Cardiac septum (tissue), 1 donor: ENCODE measurements around the gene CGGBP1. TPM values are rescaled to one million over a fixed set of nuclear protein-coding genes. Genes with fewer than 3 reads are reported as not detected.
A peak's percentile ranks its signal among the peaks of the same experiment; 100 is the strongest.

Experiments used
- DNase-seq: peaks from one replicate; pipeline ENCODE4 v3.0.0-alpha.2; 2020; ENCODE audit warnings: low spot score
- intact Hi-C: fragments of 100-400 bp; cut with DNase I; formaldehyde crosslinking; loops from one replicate; pipeline ENCODE4 v1.14.0; 2022
- long read RNA-seq: library from polyadenylated mRNA; unstranded; transcript quantifications from one replicate; pipeline ENCODE4 v2.0.0, GENCODE V29; 2021
- total RNA-seq: library from RNA; stranded (reverse); fragmentation: NEBNext Ultra II Directional; extraction: Animal tissue kit (Norgen Biotek cat#: 25700); gene quantifications from one replicate; pipeline ENCODE4 v1.2.1, GENCODE V29; 2021
- donor health status: DM: no; HTN: no; CAD: no.

Gene CGGBP1, protein sequence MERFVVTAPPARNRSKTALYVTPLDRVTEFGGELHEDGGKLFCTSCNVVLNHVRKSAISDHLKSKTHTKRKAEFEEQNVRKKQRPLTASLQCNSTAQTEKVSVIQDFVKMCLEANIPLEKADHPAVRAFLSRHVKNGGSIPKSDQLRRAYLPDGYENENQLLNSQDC
- 48.5 TPM for total RNA-seq
- long read RNA-seq, full-length matches to known transcripts = 37 of 57 reads
- long read RNA-seq, partial matches to known transcripts = 0 of 57 reads
- long read RNA-seq, other reads (novel, unspliced or antisense) = 20 of 57 reads

GRCh38 chr3:88058581-88059379 lies at the start of gene CGGBP1, which contains the start of gene ZNF654:
TSS of gene CGGBP1 (minus strand) at chr3:88059005. CDS start at chr3:88055976, 3,029 bp downstream.
TSS of gene ZNF654 (plus strand) at chr3:88059255. CDS start at chr3:88059320, 65 bp downstream.
- intact Hi-C loops = loop anchor here (2.0 kb wide), 2 partner anchors 46 to 90 kb away; partner anchors contain the start of gene C3orf38
- peak; percentile 99 for DNase-seq

GRCh38 chr3:88105325-88105724 lies 46.5 kb upstream of the CGGBP1 start:
- intact Hi-C loops = loop anchor here (2.0 kb wide), 1 partner anchor 47 kb away; the partner anchor contains the start of genes CGGBP1 and ZNF654
- DNase-seq = no peak

DNA sequence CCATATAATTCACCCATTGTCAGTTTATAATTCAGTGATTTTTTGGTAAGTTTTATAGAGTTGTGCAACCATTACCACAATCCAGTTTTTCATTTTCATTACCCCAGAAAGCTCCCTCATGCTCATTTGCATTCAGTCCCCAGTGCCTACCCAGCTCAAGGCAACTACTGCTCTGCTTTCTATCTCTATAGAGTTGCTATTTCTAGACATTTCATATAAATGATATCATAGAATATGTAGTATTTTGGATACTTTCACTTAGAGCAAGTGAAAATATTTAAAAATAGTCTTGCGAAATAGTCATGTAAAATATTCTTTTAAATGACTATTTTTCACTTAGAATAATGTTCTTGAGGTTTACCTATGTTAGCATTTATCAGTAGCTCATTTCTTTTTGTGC lies 42.3 kb upstream of the CGGBP1 start:
- intact Hi-C loops = no loop called here

GRCh38 chr3:88093266-88093665 lies 34.5 kb upstream of the CGGBP1 start:
- intact Hi-C loops = no loop called here
- no peak for DNase-seq

More for the DNA sequence above, 42.3 kb upstream of the CGGBP1 start:
- DNase-seq = no peak

DNA sequence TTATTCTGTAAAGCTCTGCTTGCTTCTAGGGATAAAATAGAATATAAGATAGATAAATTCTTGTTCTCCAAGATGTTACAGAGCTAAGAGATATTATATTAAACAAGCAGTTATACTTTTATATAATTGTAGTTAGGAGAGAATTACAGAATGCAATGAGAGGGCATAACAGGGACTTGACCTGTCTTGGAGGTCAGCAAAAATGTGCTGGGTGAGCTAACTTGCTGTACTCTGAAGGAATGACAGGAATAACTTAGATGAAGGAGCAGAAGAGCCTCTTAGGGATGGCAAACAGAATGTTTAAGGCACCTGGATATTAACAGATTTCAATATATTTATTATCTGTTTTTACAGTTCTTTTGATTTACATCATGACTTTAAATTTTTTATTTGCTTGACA lies 33.5 kb upstream of the CGGBP1 start:
- intact Hi-C loops = no loop called here
- no peak for DNase-seq

GRCh38 chr3:88090681-88091080 lies 31.9 kb upstream of the CGGBP1 start:
- DNase-seq = no peak
- intact Hi-C loops = no loop called here

- intact Hi-C loops = no loop called here
- DNase-seq = no peak
These were observed 25.3 kb upstream of the CGGBP1 start for GRCh38 chr3:88084097-88084501.

DNA sequence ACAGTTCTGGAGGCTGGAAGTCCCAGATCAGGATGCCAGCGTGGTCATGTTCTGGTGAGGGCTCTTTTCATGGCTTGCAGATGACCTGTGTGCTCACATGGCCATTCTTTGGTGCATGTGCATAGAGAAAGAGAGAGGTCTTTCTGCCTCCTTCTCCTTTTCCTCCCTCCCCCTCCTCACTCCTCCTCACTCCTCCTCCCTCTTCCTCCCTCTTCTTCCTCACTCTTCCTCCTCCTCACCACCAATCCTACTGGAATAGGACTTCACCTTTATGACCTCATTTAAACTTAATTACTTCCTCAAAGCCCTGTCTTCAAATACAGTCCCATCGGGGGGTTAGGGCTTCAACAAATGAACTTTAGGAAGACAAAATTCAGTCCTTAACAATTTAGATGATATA lies 24.0 kb upstream of the CGGBP1 start:
- intact Hi-C loops = no loop called here
- DNase-seq = no peak

- DNase-seq = no peak
- intact Hi-C loops = no loop called here
These were observed 20.1 kb upstream of the CGGBP1 start for GRCh38 chr3:88078932-88079331.

GRCh38 chr3:88076712-88077111 lies 17.9 kb upstream of the CGGBP1 start:
- intact Hi-C loops = no loop called here
- no peak for DNase-seq

- DNase-seq = no peak
- intact Hi-C loops = no loop called here
These were observed 16.7 kb upstream of the CGGBP1 start for GRCh38 chr3:88075497-88075896.

GRCh38 chr3:88075072-88075471 lies 16.3 kb upstream of the CGGBP1 start:
- no peak for DNase-seq
- intact Hi-C loops = no loop called here

DNA sequence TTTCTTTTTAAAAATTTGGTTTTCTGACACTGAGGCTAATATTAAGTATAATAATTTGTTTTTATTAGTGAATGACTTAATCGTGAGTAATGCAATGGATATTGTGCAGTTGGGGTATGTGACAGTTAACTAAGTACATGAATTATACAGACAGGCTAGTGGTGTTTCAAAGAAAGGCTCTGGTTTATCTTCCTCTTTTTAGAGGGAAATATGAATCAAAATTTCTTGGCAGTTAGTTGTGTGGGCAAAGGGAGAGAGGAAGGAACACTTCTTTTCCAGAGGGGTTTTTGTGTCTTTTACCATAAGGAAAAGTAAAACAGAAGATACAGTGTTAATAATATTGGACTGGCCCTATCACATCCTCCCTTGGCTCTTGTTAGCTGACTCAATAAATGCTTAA lies 2.9 kb upstream of the CGGBP1 start:
- no peak for DNase-seq
- intact Hi-C loops = no loop called here

- intact Hi-C loops = loop anchor here (2.0 kb wide), 2 partner anchors 45 to 89 kb away; partner anchors contain the start of gene C3orf38
- DNase-seq = no peak
These were observed 770 bp upstream of the CGGBP1 start for GRCh38 chr3:88059380-88060170.

DNA sequence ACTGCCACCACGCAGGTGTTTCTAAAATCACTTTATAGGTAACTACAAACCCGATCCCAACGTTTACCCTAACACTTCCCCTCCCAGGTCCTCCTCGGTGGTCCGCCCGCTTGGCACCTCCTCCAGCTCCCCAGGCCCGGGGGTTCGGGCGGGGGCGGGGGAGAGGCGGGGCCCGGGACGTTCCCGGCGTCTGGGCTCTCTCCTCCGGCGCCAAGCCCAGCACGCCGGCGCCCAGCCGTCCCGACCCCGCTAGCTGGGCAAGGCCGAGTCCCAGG lies 562 bp downstream of the CGGBP1 start:
- intact Hi-C loops = loop anchor here (2.0 kb wide), 2 partner anchors 47 to 91 kb away; partner anchors contain the start of gene C3orf38
- no peak for DNase-seq

DNA sequence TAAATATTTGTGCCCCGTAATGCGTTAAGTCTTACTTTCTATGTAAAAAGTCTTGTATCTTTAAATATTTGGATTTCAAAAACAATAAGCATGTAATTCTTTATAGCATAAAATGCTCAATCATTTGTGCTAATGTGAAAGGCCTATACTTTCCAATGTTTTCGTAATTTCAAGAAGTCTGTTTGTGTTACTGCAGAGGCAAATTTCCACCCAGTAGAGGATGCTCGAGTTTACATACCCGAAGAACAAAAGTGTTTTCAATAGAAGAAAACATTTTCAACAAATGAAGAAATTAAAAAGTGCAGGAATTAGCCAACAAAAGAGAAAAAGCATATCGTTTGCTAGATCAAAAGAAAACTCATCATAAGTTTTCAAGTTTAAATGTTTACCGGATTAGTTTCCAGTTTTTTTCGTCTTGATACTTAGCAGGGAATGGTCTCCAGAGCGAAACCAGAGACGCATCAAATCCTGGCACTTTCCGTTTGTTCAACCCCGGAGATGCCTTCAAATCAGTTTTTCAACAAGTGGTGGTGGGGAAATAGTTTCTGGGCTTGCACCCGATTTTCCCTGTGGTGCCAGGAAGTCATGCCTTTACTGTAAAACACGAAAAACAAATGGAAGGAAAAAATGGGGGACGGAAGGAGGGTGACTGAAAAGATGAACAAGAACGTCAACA lies 1.0 kb downstream of the CGGBP1 start:
- no peak for DNase-seq
- intact Hi-C loops = loop anchor here (2.0 kb wide), 2 partner anchors 47 to 91 kb away; partner anchors contain the start of gene C3orf38

GRCh38 chr3:88046766-88047165 lies 12.0 kb downstream of the CGGBP1 start:
- DNase-seq = no peak
- intact Hi-C loops = no loop called here

DNA sequence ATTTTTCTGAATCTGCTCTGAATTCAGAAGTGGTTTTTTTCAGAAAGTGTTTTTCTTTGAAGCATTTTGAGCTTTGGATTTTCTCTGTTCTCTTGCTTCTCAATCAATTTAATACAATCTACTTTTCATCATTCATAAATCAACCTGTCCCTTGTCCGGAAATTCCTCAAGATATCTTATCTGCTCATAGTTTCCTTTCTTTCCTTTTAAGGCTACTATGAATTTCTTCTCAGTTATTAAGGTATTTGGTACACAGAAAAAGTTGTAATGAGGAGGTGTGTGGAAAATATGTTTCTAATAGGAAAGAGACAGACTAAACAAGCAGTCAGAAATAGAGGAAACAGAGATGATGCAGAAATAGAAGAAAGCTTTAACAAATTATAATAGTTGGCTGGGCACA lies 14.4 kb downstream of the CGGBP1 start:
- intact Hi-C loops = no loop called here

DNA sequence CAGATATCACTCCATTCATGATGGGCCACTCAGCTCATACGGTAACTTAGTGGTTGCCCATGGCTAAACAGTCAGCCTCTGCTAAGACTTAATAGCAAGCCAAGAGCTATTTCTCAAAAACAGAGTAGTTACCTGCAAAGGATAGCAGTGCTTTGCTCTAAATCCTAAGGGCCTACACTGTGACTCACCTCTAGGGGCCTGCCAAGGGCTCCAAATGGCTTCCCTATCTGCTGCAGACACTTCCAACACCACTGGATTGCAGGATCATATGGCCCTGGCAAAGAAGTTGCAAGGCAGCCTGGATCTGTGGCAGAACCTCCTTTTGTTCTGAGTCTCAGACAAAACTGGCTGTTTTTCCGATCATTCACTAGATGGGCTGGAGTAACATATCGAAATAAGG lies 17.8 kb downstream of the CGGBP1 start:
- intact Hi-C loops = no loop called here
- no peak for DNase-seq

More for the DNA sequence above, 14.4 kb downstream of the CGGBP1 start:
- no peak for DNase-seq
